Right cardiac atrium (tissue), 5 donors: ENCODE measurements around the gene POP7. TPM values are rescaled to one million over a fixed set of nuclear protein-coding genes. Genes with fewer than 3 reads are reported as not detected.
"Not testable (repeated sequence)": the region's sequence is repeated elsewhere in the genome, so short reads cannot be mapped to it uniquely, and the experiment has no call there.

Source experiments
- ATAC-seq, 2 donors: fragments of 200-7000 bp; cut with Tn5 transposase; one replicate each; pipeline versions ENCODE4 v1.8.0 to v1.9.1; 2020; ENCODE audit warnings: moderate library complexity in 2 of 2, mild to moderate bottlenecking in 1 of 2
- DNase-seq, 3 donors: peaks; one replicate each; pipeline ENCODE4 v3.0.0-alpha.2; 2020
- H3K27ac ChIP-seq: one replicate; pipeline ENCODE4 v1.5.1; 2013; ENCODE audit warnings: mild to moderate bottlenecking, low read length, control low read depth, moderate library complexity
- H3K27me3 ChIP-seq: one replicate; pipeline ENCODE4 v1.6.1; 2013; ENCODE audit not compliant: control insufficient read depth, insufficient read depth
- H3K4me1 ChIP-seq: one replicate; pipeline ENCODE4 v1.6.1; 2013; ENCODE audit warnings: low read length; ENCODE audit not compliant: control insufficient read depth, insufficient read depth
- H3K4me3 ChIP-seq: one replicate; pipeline ENCODE4 v1.5.1; 2013; ENCODE audit warnings: low read length, control low read depth
- H3K9me3 ChIP-seq: one replicate; pipeline ENCODE4 v1.6.1; 2013; ENCODE audit warnings: low read length; ENCODE audit not compliant: control insufficient read depth
- WGBS: extraction: QIAGEN DNeasy Blood & Tissue Kit; methylation state at CpG from one replicate; pipeline ENCODE4 v1.1.7; 2013; 5-methylcytosine and 5-hydroxymethylcytosine counted together
- intact Hi-C, 4 donors: fragments of 100-400 bp; cut with DNase I; formaldehyde crosslinking; loops; one replicate each; pipeline versions ENCODE4 v1.11.0 to v1.14.0; 2022 to 2023
- polyA plus RNA-seq: library from polyadenylated mRNA; stranded (reverse); fragments of 200-250 nt; gene quantifications from one replicate; pipeline ENCODE4 v1.2.3, GENCODE V29; 2013
- total RNA-seq, 4 donors: library from RNA; stranded (reverse); fragmentation: NEBNext Ultra II Directional; extraction: Animal tissue kit (Norgen Biotek cat#: 25700); gene quantifications; one replicate each; pipeline ENCODE4 v1.2.1, GENCODE V29; 2021
- donor health status: healthy with polysubstance abuse.
- donor health status: DM: no; HTN: yes; CAD: no.
- donor health status: DM: no; HTN: no; CAD: no.
- donor health status: DM: no; HTN: yes; CAD: no; lungs with severe emphysema.
- donor health status: DM: yes; HTN: yes; CAD: no.

Gene POP7
- total and polyA plus RNA-seq, 5 donors: 21.4 to 37.2 (median 25.7) TPM

DNA sequence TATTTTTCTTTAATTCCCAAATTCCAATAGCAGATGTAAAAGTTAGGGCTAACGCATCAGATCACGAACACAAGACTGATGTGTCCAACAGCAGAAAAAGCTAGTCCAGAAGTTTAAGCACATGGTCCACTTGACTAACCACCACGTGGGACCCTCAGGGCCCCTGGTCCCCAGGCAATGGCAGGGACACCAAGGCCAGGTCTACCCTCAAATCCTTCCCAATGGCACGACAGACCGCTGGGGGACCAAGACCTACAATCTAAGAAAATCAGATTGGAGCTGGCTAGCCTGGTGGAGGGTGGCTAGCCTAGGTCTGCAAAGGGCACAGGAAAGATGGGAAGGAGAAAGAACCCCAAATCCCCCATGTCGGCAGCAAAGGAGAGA is 13.4 kb upstream of the POP7 start:
- WGBS: 46% methylated on average over 6 of the region's 6 CpGs
- H3K27ac ChIP-seq: no peak overlapping the region
- H3K4me3 ChIP-seq: peak overlapping the region; percentile 83
- intact Hi-C loops: loop anchor here (5.0 to 10.0 kb wide), 4 partner anchors 70 to 228 kb away; partner anchors contain the start of genes SPACDR (in 2 of the 4) and SLC12A9 (in 1 of the 4)
- ATAC-seq: no peak
- H3K27me3 ChIP-seq: no peaks in the 10 kb centered on the region
- no peaks in the 10 kb centered on the region for H3K9me3 ChIP-seq
- peaks cover 6% of the 10 kb centered on the region for H3K4me1 ChIP-seq
- peak in 1 of 3 donors; percentile 13 for DNase-seq

DNA sequence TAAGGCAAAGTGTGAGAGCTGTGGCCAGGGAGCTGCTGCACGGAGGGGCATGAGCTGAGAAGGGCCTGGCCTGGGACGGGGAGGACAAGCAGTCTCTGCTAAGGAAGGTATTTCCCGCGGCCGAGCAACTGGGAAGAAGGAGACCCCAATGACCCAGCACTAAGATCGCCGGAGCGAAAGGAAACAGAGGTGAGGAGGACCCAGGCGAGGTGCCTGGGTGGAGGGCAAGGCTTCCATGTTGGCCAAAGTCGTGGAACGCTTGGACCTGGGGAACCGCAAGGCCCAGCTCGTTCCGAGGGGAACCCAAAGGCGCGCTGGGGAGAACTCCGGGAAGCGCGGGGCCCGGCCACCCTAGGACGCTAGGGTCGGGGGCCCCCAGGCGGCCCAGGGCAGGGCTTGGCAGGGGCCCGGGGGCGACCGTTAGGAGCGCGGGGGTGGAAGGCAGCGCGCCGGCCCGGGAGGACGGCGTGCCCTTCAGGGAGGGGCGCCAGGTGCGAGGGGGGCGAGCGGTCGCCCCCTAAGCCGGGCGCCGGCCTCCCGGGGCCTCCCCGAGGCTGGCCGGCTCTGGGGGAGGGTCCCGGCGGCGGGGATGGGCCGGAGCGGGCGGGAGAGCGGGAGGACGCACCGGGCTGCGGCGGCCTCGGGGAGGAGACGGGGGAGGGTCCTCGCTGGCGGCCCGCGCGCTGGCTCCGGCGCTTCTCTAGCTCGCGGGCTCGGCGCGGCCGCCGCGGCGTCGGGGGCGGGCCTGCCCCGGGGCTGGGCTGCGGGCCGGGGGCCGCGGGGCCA is 12.4 kb upstream of the POP7 start:
- intact Hi-C loops: loop anchor here (5.0 to 10.0 kb wide), 4 partner anchors 71 to 229 kb away; partner anchors contain the start of genes SPACDR (in 2 of the 4) and SLC12A9 (in 1 of the 4)
- Histone ChIP-seq H3K4me1 (peaks cover 6% of the 10 kb centered on the region), H3K27me3 (no peaks in the 10 kb centered on the region), H3K9me3 (no peaks in the 10 kb centered on the region), H3K4me3 (peak overlapping the region; percentile 83), H3K27ac (peak overlapping the region; percentile 40)
- ATAC-seq (peak; percentile 1 to 3), DNase-seq (peak in 2 of 3 donors; percentile 22 to 76)
- under 1% methylated on average over 80 of the region's 81 CpGs for WGBS

DNA sequence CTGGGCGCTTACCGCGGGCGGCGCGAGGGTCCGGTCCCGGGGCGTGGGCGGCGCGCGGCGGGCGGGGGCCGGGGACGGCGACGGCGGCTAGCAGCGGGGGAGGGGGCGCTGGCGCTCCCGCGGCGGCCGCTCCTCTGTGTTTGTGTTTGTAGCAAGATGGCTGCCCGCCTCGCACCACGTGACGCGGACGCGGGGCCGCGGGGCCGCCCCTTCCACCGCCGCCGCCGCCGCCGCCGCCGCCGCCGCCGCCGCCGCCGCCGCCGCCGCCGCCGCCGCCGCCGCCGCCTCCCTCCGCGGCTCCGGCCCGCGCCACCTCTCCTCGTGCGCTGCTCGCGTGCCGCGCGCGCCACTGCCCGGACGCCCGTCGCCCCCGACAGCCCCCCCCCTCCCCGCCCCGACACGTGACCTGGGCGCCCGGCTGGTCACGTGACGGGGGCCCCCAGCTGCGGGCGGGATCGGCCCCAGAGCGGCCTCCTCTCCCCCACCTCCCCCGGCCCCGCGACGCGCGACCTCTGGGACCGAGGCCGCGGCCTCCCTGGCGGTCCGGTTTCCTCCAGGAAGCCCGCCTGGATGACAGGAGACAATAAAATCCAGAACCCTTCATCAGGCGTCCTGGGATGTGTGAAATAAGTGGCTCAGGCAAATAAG is 11.7 kb upstream of the POP7 start, which contains the start of gene GIGYF1:
GIGYF1 (minus strand) TSS at position 153 of the 648 bp plus-strand sequence. CDS start 6,012 bp downstream, outside the sequence.
- Histone ChIP-seq H3K4me1 (peaks cover 6% of the 10 kb centered on the region), H3K4me3 (peak within 1 kb of the TSS; percentile 83), H3K27ac (peak within 1 kb of the TSS; percentile 40), H3K27me3 (no peaks in the 10 kb centered on the region), H3K9me3 (no peaks in the 10 kb centered on the region)
- intact Hi-C loops: loop anchor here (5.0 to 10.0 kb wide), 4 partner anchors 72 to 229 kb away; partner anchors contain the start of genes SPACDR (in 2 of the 4) and SLC12A9 (in 1 of the 4)
- DNase-seq (peak; percentile 82 to 93 (median 90)), ATAC-seq (peak; percentile 55 to 70)
- under 1% methylated on average over 65 of the region's 102 CpGs for WGBS

- no peaks in the 10 kb centered on the region for H3K9me3 ChIP-seq
- no peak for ATAC-seq
- no peak overlapping the region for H3K4me3 ChIP-seq
- H3K27ac ChIP-seq: no peak overlapping the region
- 82% methylated on average over 6 of the region's 6 CpGs for WGBS
- DNase-seq: no peak
- H3K4me1 ChIP-seq: peaks cover 3% of the 10 kb centered on the region
- H3K27me3 ChIP-seq: no peaks in the 10 kb centered on the region
- intact Hi-C loops: loop anchor here in 3 of 4 donors (10.0 kb wide), 2 partner anchors 159 to 231 kb away; partner anchors contain the start of genes SPACDR (in 2 of the 3) and SLC12A9 (in 1 of the 3)
These were observed 9.8 kb upstream of the POP7 start for GRCh38 chr7:100696123-100696521.

- Histone ChIP-seq H3K4me3 (no peak overlapping the region), H3K27ac (no peak overlapping the region), H3K27me3 (no peaks in the 10 kb centered on the region), H3K4me1 (no peaks in the 10 kb centered on the region), H3K9me3 (no peaks in the 10 kb centered on the region)
- DNase-seq (no peak), ATAC-seq (no peak)
- intact Hi-C loops: loop anchor here in 3 of 4 donors (10.0 kb wide), 2 partner anchors 156 to 234 kb away; partner anchors contain the start of genes SPACDR (in 2 of the 3) and SLC12A9 (in 1 of the 3)
- 64% methylated on average over 6 of the region's 6 CpGs for WGBS
These were observed 6.9 kb upstream of the POP7 start for GRCh38 chr7:100699018-100699417.

- WGBS: 50% methylated on average over 3 of the region's 3 CpGs
- DNase-seq, H3K9me3 ChIP-seq, H3K4me1 ChIP-seq, ATAC-seq, H3K4me3 ChIP-seq, H3K27ac ChIP-seq, H3K27me3 ChIP-seq, intact Hi-C loops: not testable (repeated sequence)
These were observed 4.8 kb upstream of the POP7 start for GRCh38 chr7:100701089-100701488.

DNA sequence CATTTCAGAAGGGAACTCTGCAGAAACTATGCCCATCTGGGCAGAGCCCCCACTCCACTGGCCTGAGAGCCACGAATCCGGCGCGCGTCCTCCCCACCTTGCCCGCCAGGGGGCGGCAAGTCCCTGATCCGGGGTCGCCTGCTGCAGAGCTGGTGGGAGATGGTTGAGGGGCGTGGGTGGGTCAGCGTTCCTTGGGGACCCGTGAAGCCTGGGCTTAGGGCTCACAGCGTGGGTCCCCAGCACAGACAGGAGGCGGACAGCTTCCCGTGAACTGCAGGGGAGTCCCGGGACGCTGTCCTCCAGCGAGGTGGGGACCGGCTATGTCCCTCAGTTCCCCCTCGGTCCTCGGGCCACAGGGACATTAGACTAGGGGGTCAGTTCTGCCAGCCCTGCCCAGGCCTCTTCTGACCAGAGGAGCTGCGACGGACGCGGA is 585 bp upstream of the POP7 start:
- ATAC-seq: peak; percentile 82
- Histone ChIP-seq H3K4me3 (peak overlapping the region; percentile 69), H3K4me1 (no peaks in the 10 kb centered on the region), H3K27ac (peak overlapping the region; percentile 71), H3K9me3 (no peaks in the 10 kb centered on the region), H3K27me3 (no peaks in the 10 kb centered on the region)
- WGBS: 0% methylated on average over 25 of the region's 25 CpGs
- DNase-seq: peak; percentile 80 to 93 (median 93)
- intact Hi-C loops: loop anchor here in 1 of 4 donors (5.0 kb wide), 1 partner anchor 147 kb away; the partner anchor contains the start of gene SLC12A9

GRCh38 chr7:100706672-100707311 is 871 bp downstream of the POP7 start:
- Histone ChIP-seq H3K27ac (no peak overlapping the region), H3K4me3 (peak overlapping the region; percentile 69), H3K9me3 (no peaks in the 10 kb centered on the region), H3K4me1 (no peaks in the 10 kb centered on the region), H3K27me3 (no peaks in the 10 kb centered on the region)
- 23% methylated on average over 34 of the region's 34 CpGs for WGBS
- ATAC-seq (no peak), DNase-seq (peak in 2 of 3 donors; percentile 77 to 80)
- intact Hi-C loops: loop anchor here in 1 of 4 donors (5.0 kb wide), 1 partner anchor 146 kb away; the partner anchor contains the start of gene SLC12A9

DNA sequence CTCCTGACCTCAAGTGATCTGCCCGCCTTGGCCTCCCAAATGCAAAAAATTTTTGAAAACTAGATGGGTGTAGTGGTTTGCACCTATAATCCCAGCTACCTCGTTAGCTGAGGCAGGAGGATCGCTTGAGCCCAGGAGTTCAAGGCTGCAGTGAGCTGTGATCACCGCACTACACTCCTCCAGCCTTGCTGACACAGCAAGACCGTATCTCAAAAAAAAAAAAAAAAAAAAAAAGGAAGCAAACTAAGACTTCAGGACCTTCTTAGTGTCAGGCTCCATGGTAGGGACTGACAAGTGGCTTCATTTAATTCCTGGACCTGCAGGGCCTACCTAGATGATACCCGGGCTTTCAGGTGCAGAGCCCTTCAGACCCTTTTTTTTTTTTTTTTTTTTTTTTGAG is 2.5 kb downstream of the POP7 start:
- Histone ChIP-seq H3K27ac (no peak overlapping the region), H3K4me3 (no peak overlapping the region), H3K4me1 (no peaks in the 10 kb centered on the region), H3K27me3 (no peaks in the 10 kb centered on the region), H3K9me3 (no peaks in the 10 kb centered on the region)
- intact Hi-C loops: loop anchor here in 1 of 4 donors (5.0 kb wide), 1 partner anchor 144 kb away; the partner anchor contains the start of gene SLC12A9
- no peak for DNase-seq
- ATAC-seq: no peak
- 81% methylated on average over 6 of the region's 6 CpGs for WGBS

GRCh38 chr7:100710452-100710851 is 4.5 kb downstream of the POP7 start:
- intact Hi-C loops: no loop called here
- DNase-seq: no peak
- Histone ChIP-seq H3K27ac (no peak overlapping the region), H3K9me3 (no peaks in the 10 kb centered on the region), H3K4me1 (no peaks in the 10 kb centered on the region), H3K4me3 (no peak overlapping the region), H3K27me3 (no peaks in the 10 kb centered on the region)
- WGBS: 71% methylated on average over 4 of the region's 4 CpGs
- ATAC-seq: no peak
